Astrocyte (in vitro differentiated cells and primary cell): ENCODE data around the gene GIT2. TPM values are rescaled to one million over a fixed set of nuclear protein-coding genes. Genes with fewer than 3 reads are reported as not detected.
"Not testable (repeated sequence)": the region's sequence is repeated elsewhere in the genome, so short reads cannot be mapped to it uniquely, and the experiment has no call there.

Experiments
- DNase-seq: peaks from one replicate; pipeline ENCODE4 v3.0.0-alpha.2; 2010; ENCODE audit warnings: low read depth
- FAIRE-seq: peaks from 2 replicates; lab custom pipeline; 2011; peaks lifted over from hg19 to GRCh38; lab: Jason Lieb, UNC
- H2AFZ ChIP-seq: 2 replicates; pipeline ENCODE4 v1.6.0; 2012; ENCODE audit warnings: low read depth, low read length, inconsistent platforms
- H3K27ac ChIP-seq: 2 replicates; pipeline ENCODE4 v1.5.1; 2011; ENCODE audit warnings: low read depth, low read length, inconsistent platforms
- H3K27me3 ChIP-seq: 2 replicates; pipeline ENCODE4 v1.6.0; 2011; ENCODE audit warnings: low read length, inconsistent platforms; ENCODE audit not compliant: insufficient read depth
- H3K36me3 ChIP-seq: 2 replicates; pipeline ENCODE4 v1.5.1; 2011; ENCODE audit warnings: low read length, inconsistent platforms; ENCODE audit not compliant: insufficient read depth
- H3K4me1 ChIP-seq: 2 replicates; pipeline ENCODE4 v1.5.1; 2011; ENCODE audit warnings: low read length, inconsistent platforms; ENCODE audit not compliant: insufficient read depth
- H3K4me2 ChIP-seq: 2 replicates; pipeline ENCODE4 v1.6.0; 2012; ENCODE audit warnings: low read length, inconsistent platforms
- H3K4me3 ChIP-seq: 2 replicates; pipeline ENCODE4 v1.5.1; 2011; ENCODE audit warnings: low read depth, mild to moderate bottlenecking, low read length, inconsistent platforms; ENCODE audit not compliant: insufficient read depth
- H3K79me2 ChIP-seq: 2 replicates; pipeline ENCODE4 v1.6.0; 2012; ENCODE audit warnings: mild to moderate bottlenecking, low read length, inconsistent platforms; ENCODE audit not compliant: insufficient read depth
- H3K9ac ChIP-seq: 2 replicates; pipeline ENCODE4 v1.6.0; 2012; ENCODE audit warnings: mild to moderate bottlenecking, low read length, inconsistent platforms
- H3K9me3 ChIP-seq: 2 replicates; pipeline ENCODE4 v1.5.1; 2012; ENCODE audit warnings: low read depth, mild to moderate bottlenecking, low read length, inconsistent platforms; ENCODE audit not compliant: insufficient read depth
- H4K20me1 ChIP-seq: 2 replicates; pipeline ENCODE4 v1.6.0; 2012; ENCODE audit warnings: low read length, inconsistent platforms; ENCODE audit not compliant: insufficient read depth
- H3K27ac Mint-ChIP-seq: one replicate; pipeline ENCODE4 v1.8.0; 2021; ENCODE audit warnings: mild to moderate bottlenecking, mixed read lengths; ENCODE audit not compliant: unreplicated experiment
- H3K27me3 Mint-ChIP-seq: one replicate; pipeline ENCODE4 v1.8.0; 2021; ENCODE audit warnings: low read depth, mixed read lengths; ENCODE audit not compliant: unreplicated experiment
- H3K36me3 Mint-ChIP-seq: one replicate; pipeline ENCODE4 v1.8.0; 2021; ENCODE audit warnings: low read depth, mixed read lengths; ENCODE audit not compliant: unreplicated experiment
- H3K4me1 Mint-ChIP-seq: one replicate; pipeline ENCODE4 v1.8.0; 2021; ENCODE audit warnings: low read depth, mixed read lengths; ENCODE audit not compliant: unreplicated experiment
- H3K4me3 Mint-ChIP-seq: one replicate; pipeline ENCODE4 v1.8.0; 2021; ENCODE audit warnings: mild to moderate bottlenecking, moderate library complexity, mixed read lengths; ENCODE audit not compliant: unreplicated experiment
- H3K9me3 Mint-ChIP-seq: one replicate; pipeline ENCODE4 v1.8.0; 2021; ENCODE audit warnings: mild to moderate bottlenecking, mixed read lengths; ENCODE audit not compliant: unreplicated experiment
- CTCF ChIP-seq: IDR thresholded peaks from 2 replicates; pipeline ENCODE4 v1.5.1; 2011; ENCODE audit warnings: low read depth, mild to moderate bottlenecking, inconsistent platforms, low read length, moderate library complexity; ENCODE audit not compliant: insufficient read depth
- EZH2 ChIP-seq: IDR thresholded peaks from 2 replicates; pipeline ENCODE4 v1.6.1; 2012; ENCODE audit warnings: mild to moderate bottlenecking, low read length, inconsistent platforms; ENCODE audit not compliant: insufficient read depth
- total RNA-seq: library from RNA; stranded (reverse); gene quantifications from 2 replicates; pipeline ENCODE4 v1.2.1, GENCODE V29; 2021

GIT2 gene
- total RNA-seq, 1 donor from 2014 or later, result 33.4 TPM

GRCh38 chr12:109900752-109901580 is 95.2 kb downstream of the GIT2 start:
- Histone ChIP-seq H3K27ac (peak overlapping the region; percentile 78), H3K9me3 (no peaks in the 10 kb centered on the region), H4K20me1 (no peaks in the 10 kb centered on the region), H3K9ac (peak overlapping the region; percentile 90), H3K27me3 (no peaks in the 10 kb centered on the region), H3K79me2 (peaks cover 31% of the 10 kb centered on the region), H3K4me2 (peak overlapping the region; percentile 99), H3K4me3 (peak overlapping the region; percentile 74), H2AFZ (peak overlapping the region; percentile 96), H3K36me3 (peaks cover 20% of the 10 kb centered on the region), H3K4me1 (peaks cover 9% of the 10 kb centered on the region)
- DNase-seq (no peak), FAIRE-seq (no peak)
- Mint-ChIP-seq H3K4me3 (peak overlapping the region; percentile 97), H3K36me3 (peaks cover 11% of the 10 kb centered on the region), H3K27ac (peak overlapping the region; percentile 94), H3K27me3 (peaks cover 6% of the 10 kb centered on the region), H3K4me1 (no peaks in the 10 kb centered on the region), H3K9me3 (no peaks in the 10 kb centered on the region)
- TF ChIP-seq EZH2, result no peak
- TF ChIP-seq CTCF, result no peak

GRCh38 chr12:109899783-109900751 is 96.1 kb downstream of the GIT2 start, which contains the start of gene TCHP:
Gene TCHP (plus strand): TSS chr12:109900274. CDS start chr12:109903027, 2,753 bp downstream.
- Mint-ChIP-seq H3K4me1 (no peaks in the 10 kb centered on the region), H3K4me3 (peak within 1 kb of the TSS; percentile 97), H3K27ac (peak within 1 kb of the TSS; percentile 94), H3K27me3 (peaks cover 9% of the 10 kb centered on the region), H3K9me3 (no peaks in the 10 kb centered on the region), H3K36me3 (peaks cover 9% of the 10 kb centered on the region)
- TF ChIP-seq EZH2, result no peak
- peak; percentile 6 for TF ChIP-seq CTCF
- H3K9me3 ChIP-seq, result no peaks in the 10 kb centered on the region
- peaks cover 19% of the 10 kb centered on the region for H3K36me3 ChIP-seq
- H3K4me1 ChIP-seq, result peaks cover 9% of the 10 kb centered on the region
- FAIRE-seq (no peak), DNase-seq (peak; percentile 83)
- peaks cover 31% of the 10 kb centered on the region for H3K79me2 ChIP-seq
- H3K4me3 ChIP-seq, result peak within 1 kb of the TSS; percentile 74
- H4K20me1 ChIP-seq, result no peaks in the 10 kb centered on the region
- H3K27ac ChIP-seq, result peak within 1 kb of the TSS; percentile 78
- no peaks in the 10 kb centered on the region for H3K27me3 ChIP-seq
- peak within 1 kb of the TSS; percentile 96 for H2AFZ ChIP-seq
- peak within 1 kb of the TSS; percentile 99 for H3K4me2 ChIP-seq
- H3K9ac ChIP-seq, result peak within 1 kb of the TSS; percentile 90

GRCh38 chr12:109899345-109899744 is 96.8 kb downstream of the GIT2 start:
- not testable (repeated sequence) for H3K36me3 Mint-ChIP-seq, H3K4me1 Mint-ChIP-seq, H3K9me3 Mint-ChIP-seq, H3K27ac Mint-ChIP-seq, FAIRE-seq, H3K9me3 ChIP-seq, H3K27me3 Mint-ChIP-seq, H3K27me3 ChIP-seq, H4K20me1 ChIP-seq, H3K27ac ChIP-seq, H3K4me1 ChIP-seq, DNase-seq, H3K4me3 ChIP-seq
- H3K79me2 ChIP-seq, result peaks cover 31% of the 10 kb centered on the region
- H2AFZ ChIP-seq, result peak overlapping the region; percentile 96
- H3K4me2 ChIP-seq, result peak overlapping the region; percentile 99
- H3K9ac ChIP-seq, result peak overlapping the region; percentile 90
- peak overlapping the region; percentile 97 for H3K4me3 Mint-ChIP-seq
- H3K36me3 ChIP-seq, result peaks cover 12% of the 10 kb centered on the region
